ENCODE data around the gene DUS3L. TPM values are rescaled to one million over a fixed set of nuclear protein-coding genes. Genes with fewer than 3 reads are reported as not detected.
A peak's percentile ranks its signal among the peaks of the same experiment; 100 is the strongest.

Gene DUS3L
- total and polyA plus RNA-seq, 2 of the 8 experiments (the other 6 are each of a cell fraction or from before 2014, with no cell fraction given), result 37.6 to 39.1 TPM

DNA sequence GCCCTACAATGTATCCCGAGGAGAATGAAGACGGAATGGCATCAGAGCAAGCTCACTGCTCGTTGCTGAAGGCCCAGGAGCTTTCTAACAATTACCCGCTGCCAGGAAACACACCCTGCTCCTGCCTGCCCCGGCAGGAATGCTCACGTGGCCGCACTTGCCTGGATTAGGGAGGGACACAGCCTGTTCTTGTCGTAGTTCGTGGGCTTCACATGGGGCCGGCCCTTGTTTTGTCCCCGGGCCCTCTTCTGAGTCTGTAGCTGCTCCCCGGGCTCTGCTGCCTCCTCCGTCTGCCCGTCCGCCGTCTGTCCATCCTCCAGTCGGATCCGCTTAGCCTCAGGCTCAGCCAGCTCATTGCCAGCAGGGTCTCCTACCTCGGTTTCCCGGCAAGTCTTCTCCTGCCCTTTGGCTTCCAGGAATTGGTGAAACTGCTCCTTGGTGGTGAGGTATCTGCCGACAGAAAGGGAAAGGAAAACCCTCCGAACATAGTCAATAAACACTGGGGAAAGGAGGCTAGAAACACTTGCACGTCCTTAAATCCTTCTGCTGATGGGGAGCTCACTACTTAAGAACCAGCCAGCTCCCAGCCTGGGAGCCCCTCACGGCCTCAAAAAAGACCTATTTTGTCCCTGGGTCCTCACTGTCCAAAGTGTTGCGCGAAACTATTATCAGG lies 941 bp downstream of the DUS3L start:
- no peak overlapping the region for H2BK120ac ChIP-seq (replicated peaks; ENCODE audit: low read depth, low read length)
- H4K5ac ChIP-seq (ENCODE audit: insufficient read length, low read depth, low read length), result no peak overlapping the region
- H3K14ac ChIP-seq (ENCODE audit: insufficient read length), result no peak overlapping the region
- no peak overlapping the region for H2BK20ac ChIP-seq (ENCODE audit: low read length)
- no peaks in the 10 kb centered on the region; a peak in 1 of 7 replicates for H3K4me1 ChIP-seq (replicated peaks in 1 of 4; ENCODE audit: control insufficient read depth in 3 of 4, insufficient read depth in 4 of 4, low read length in 3 of 4)
- H3K79me1 ChIP-seq (ENCODE audit: low read depth, low read length), result peaks cover 5% of the 10 kb centered on the region; the same call in 1 of the 2 replicates
- no peaks in the 10 kb centered on the region for H3K27me3 ChIP-seq (replicated peaks in 1 of 4; ENCODE audit: control insufficient read depth in 3 of 4, extremely low read depth in 1 of 4, insufficient read depth in 3 of 4, low read length in 3 of 4)
- no peak overlapping the region for H3K4ac ChIP-seq (replicated peaks; ENCODE audit: insufficient read length, low read depth, low read length)
- H3K56ac ChIP-seq (replicated peaks; ENCODE audit: insufficient read length, low read depth, low read length), result no peak overlapping the region
- H3K23ac ChIP-seq (ENCODE audit: insufficient read length), result no peak overlapping the region
- H2BK12ac ChIP-seq (ENCODE audit: low read depth, low read length), result no peak overlapping the region
- 88% methylated on average over 26 of the region's 26 CpGs; no CpG with 5 or more reads in 1 of the 2 experiments for WGBS, 2 experiments (ENCODE audit: extremely low coverage in 1 of 2, insufficient coverage in 1 of 2, insufficient read length in 1 of 2, insufficient replicate concordance in 2 of 2, low coverage in 1 of 2, low lambda C conversion rate in 2 of 2, missing lambda C conversion rate in 1 of 2)
- no peak overlapping the region for H2AK5ac ChIP-seq (ENCODE audit: low read depth, low read length)
- H2AFZ ChIP-seq (ENCODE audit: low read length), result no peak overlapping the region
- peak overlapping the region; percentile 34; the same call in 1 of the 2 replicates for H3K27ac ChIP-seq (ENCODE audit: low read depth, low read length)
- no peaks in the 10 kb centered on the region for H3K9me3 ChIP-seq (ENCODE audit: insufficient read depth in 2 of 2, low read depth in 1 of 2, low read length in 1 of 2)
- H4K20me1 ChIP-seq (replicated peaks in 1 of 2; ENCODE audit: control insufficient read depth in 1 of 2, insufficient read depth in 2 of 2, low read length in 2 of 2), result peaks cover 0 to 10% of the 10 kb centered on the region in 2 experiments
- peak overlapping the region; percentile 98; the same call in 1 of the 2 replicates for H2BK5ac ChIP-seq (ENCODE audit: low read depth, low read length)
- CTCF ChIA-PET (ENCODE audit: partially characterized antibody), result interaction anchor here (1.0 to 2.1 kb wide), 4 partner anchors 14 to 103 kb away, joined by 3 to 5 read pairs (median 4); no protein-coding TSS in a partner anchor
- no peaks in the 10 kb centered on the region for H3K79me2 ChIP-seq (ENCODE audit: control insufficient read depth in 1 of 2, insufficient read depth in 2 of 2, low read length in 2 of 2)
- H3K4me3 ChIP-seq (ENCODE audit: extremely low read depth in 1 of 4, insufficient read depth in 2 of 4, low read depth in 3 of 4, low read length in 4 of 4), result peak overlapping the region; percentile 77 to 92 (median 82); a peak in 7 of 8 replicates
- H3K18ac ChIP-seq (ENCODE audit: extremely low read depth, low read length), result no peak overlapping the region
- FAIRE-seq (no peak), DNase-seq (ENCODE audit: low read depth in 1 of 2, low spot score in 2 of 2) (no peak)
- H3K23me2 ChIP-seq (ENCODE audit: low read depth, low read length), result peaks cover 3% of the 10 kb centered on the region; the same call in 1 of the 2 replicates
- POLR2A ChIA-PET (ENCODE audit: partially characterized antibody), result interaction anchor here (0.8 to 4.5 kb wide), 14 partner anchors 10 to 188 kb away, joined by 3 to 32 read pairs (median 7); partner anchors contain the start of genes CATSPERD, LONP1, NDUFA11 and RANBP3
- H3K9ac ChIP-seq (replicated peaks in 1 of 4; ENCODE audit: extremely low read depth in 1 of 4, low read depth in 3 of 4, low read length in 3 of 4), result 0 out of 7 replicates have a peak overlapping the region, but pooled peaks of 1 of the 4 experiments have one; percentile 20
- H4K8ac ChIP-seq (ENCODE audit: extremely low read depth, insufficient read depth, low read length), result peak overlapping the region; percentile 57; the same call in 1 of the 2 replicates
- H3K4me2 ChIP-seq (ENCODE audit: insufficient read depth in 1 of 2, low read depth in 2 of 2, low read length in 2 of 2), result peak overlapping the region; percentile 52 to 79
- peaks cover 20 to 40% (median 32%) of the 10 kb centered on the region in 4 experiments for H3K36me3 ChIP-seq (ENCODE audit: control insufficient read depth in 2 of 4, insufficient read depth in 4 of 4, low read length in 3 of 4)
- H2BK15ac ChIP-seq (ENCODE audit: low read length), result no peak overlapping the region
- no peak overlapping the region for H4K91ac ChIP-seq (replicated peaks; ENCODE audit: insufficient read length, low read length)
- no peak for TF ChIP-seq SIN3A (conservative IDR thresholded peaks at IDR 0.05 in 1 of 2, IDR thresholded peaks at IDR 0.05 in 1 of 2; ENCODE audit: low read depth in 1 of 2, low read length in 2 of 2)
- TF ChIP-seq MAFK (IDR thresholded peaks at IDR 0.05; ENCODE audit: low read depth, low read length), result no peak
- TF ChIP-seq BACH1 (IDR thresholded peaks at IDR 0.05; ENCODE audit: low read length), result no peak
- TF ChIP-seq, protein P1, sequence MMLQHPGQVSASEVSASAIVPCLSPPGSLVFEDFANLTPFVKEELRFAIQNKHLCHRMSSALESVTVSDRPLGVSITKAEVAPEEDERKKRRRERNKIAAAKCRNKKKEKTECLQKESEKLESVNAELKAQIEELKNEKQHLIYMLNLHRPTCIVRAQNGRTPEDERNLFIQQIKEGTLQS (IDR thresholded peaks at IDR 0.05; ENCODE audit: insufficient read depth, low read depth, low read length), result no peak
- peak; percentile 6 for TF ChIP-seq KDM4A (IDR thresholded peaks at IDR 0.05; ENCODE audit: low read depth, low read length, severe bottlenecking)
- TF ChIP-seq RBBP5 (IDR thresholded peaks at IDR 0.05; ENCODE audit: borderline replicate concordance, low read depth, low read length), result no peak
- no peak for TF ChIP-seq USF2 (IDR thresholded peaks at IDR 0.05; ENCODE audit: low read length)
- TF ChIP-seq KDM1A (IDR thresholded peaks at IDR 0.05; ENCODE audit: borderline replicate concordance, low read length), result peak; percentile 32; the same call in 1 of the 2 replicates
- no peak for TF ChIP-seq SUZ12 (IDR thresholded peaks at IDR 0.05; ENCODE audit: low read length)
